GM19099 (cell line): ENCODE results near the gene TXN2.

Experiments
- POLR2A ChIP-seq: IDR thresholded peaks from 3 replicates; pipeline ENCODE4 v1.6.1; 2011; ENCODE audit warnings: low read depth; ENCODE audit not compliant: insufficient read length; ENCODE audit errors: extremely low read depth

TXN2 gene

GRCh38 chr22:36481393-36482168 lies at the start of gene TXN2:
TSS of gene TXN2 (minus strand) at chr22:36481640. CDS start at chr22:36480837, 803 bp downstream.
- peak; percentile 95 for TF ChIP-seq POLR2A

GRCh38 chr22:36528795-36529751 lies 47.6 kb upstream of the TXN2 start, which contains the start of gene EIF3D:
TSS of gene EIF3D (minus strand) at chr22:36529166. CDS start at chr22:36526121, 3,045 bp downstream.
- TF ChIP-seq POLR2A = peak; percentile 92

GRCh38 chr22:36528341-36528740 lies 46.9 kb upstream of the TXN2 start:
- no peak for TF ChIP-seq POLR2A

- no peak for TF ChIP-seq POLR2A
Measured at GRCh38 chr22:36522662-36523061, 41.2 kb upstream of the TXN2 start.

GRCh38 chr22:36520423-36520822 lies 39.0 kb upstream of the TXN2 start:
- TF ChIP-seq POLR2A = no peak

GRCh38 chr22:36514766-36515165 lies 33.3 kb upstream of the TXN2 start:
- no peak for TF ChIP-seq POLR2A

GRCh38 chr22:36512991-36513390 lies 31.6 kb upstream of the TXN2 start:
- no peak for TF ChIP-seq POLR2A

- TF ChIP-seq POLR2A = peak; percentile 28
Measured at GRCh38 chr22:36512333-36512732, 30.9 kb upstream of the TXN2 start.

GRCh38 chr22:36510966-36511881 lies 29.8 kb upstream of the TXN2 start:
- no peak for TF ChIP-seq POLR2A

GRCh38 chr22:36510384-36510783 lies 28.9 kb upstream of the TXN2 start:
- no peak for TF ChIP-seq POLR2A

GRCh38 chr22:36507518-36508010 lies 26.1 kb upstream of the TXN2 start:
- TF ChIP-seq POLR2A = no peak

GRCh38 chr22:36506637-36507517 lies 25.4 kb upstream of the TXN2 start, which contains the start of gene FOXRED2:
TSS of gene FOXRED2 (minus strand) at chr22:36507040. CDS start at chr22:36506422, 618 bp downstream.
- peak; percentile 94 for TF ChIP-seq POLR2A

GRCh38 chr22:36505998-36506635 lies 24.7 kb upstream of the TXN2 start:
- no peak for TF ChIP-seq POLR2A
